NB4 (cell line): Measurements from ENCODE around the gene NIN.

Source experiments
- POLR2A ChIP-seq: IDR thresholded peaks from 2 replicates; pipeline ENCODE4 v1.6.1; 2011; ENCODE audit warnings: mild to moderate bottlenecking; ENCODE audit not compliant: insufficient read length; ENCODE audit errors: extremely low read depth
- TF ChIP-seq, protein P1 (sequence below): IDR thresholded peaks from one replicate; pipeline ENCODE4 v1.5.1; 2012; ENCODE audit warnings: low read depth, low read length
- TF ChIP-seq, protein P2 (sequence below): IDR thresholded peaks from 2 replicates; pipeline ENCODE4 v1.6.1; 2011; ENCODE audit warnings: low read depth, low read length

GRCh38 chr14:50790589-50790988 lies 40.4 kb downstream of the NIN start:
- TF ChIP-seq, protein P1, sequence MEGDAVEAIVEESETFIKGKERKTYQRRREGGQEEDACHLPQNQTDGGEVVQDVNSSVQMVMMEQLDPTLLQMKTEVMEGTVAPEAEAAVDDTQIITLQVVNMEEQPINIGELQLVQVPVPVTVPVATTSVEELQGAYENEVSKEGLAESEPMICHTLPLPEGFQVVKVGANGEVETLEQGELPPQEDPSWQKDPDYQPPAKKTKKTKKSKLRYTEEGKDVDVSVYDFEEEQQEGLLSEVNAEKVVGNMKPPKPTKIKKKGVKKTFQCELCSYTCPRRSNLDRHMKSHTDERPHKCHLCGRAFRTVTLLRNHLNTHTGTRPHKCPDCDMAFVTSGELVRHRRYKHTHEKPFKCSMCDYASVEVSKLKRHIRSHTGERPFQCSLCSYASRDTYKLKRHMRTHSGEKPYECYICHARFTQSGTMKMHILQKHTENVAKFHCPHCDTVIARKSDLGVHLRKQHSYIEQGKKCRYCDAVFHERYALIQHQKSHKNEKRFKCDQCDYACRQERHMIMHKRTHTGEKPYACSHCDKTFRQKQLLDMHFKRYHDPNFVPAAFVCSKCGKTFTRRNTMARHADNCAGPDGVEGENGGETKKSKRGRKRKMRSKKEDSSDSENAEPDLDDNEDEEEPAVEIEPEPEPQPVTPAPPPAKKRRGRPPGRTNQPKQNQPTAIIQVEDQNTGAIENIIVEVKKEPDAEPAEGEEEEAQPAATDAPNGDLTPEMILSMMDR = no peak
- TF ChIP-seq, protein P2, sequence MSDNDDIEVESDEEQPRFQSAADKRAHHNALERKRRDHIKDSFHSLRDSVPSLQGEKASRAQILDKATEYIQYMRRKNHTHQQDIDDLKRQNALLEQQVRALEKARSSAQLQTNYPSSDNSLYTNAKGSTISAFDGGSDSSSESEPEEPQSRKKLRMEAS = no peak
- TF ChIP-seq POLR2A = no peak
